OCI-LY7 (cell line): ENCODE measurements around the gene RBL1.

ENCODE experiments used
- CTCF ChIP-seq: fragments of 200-600 bp; sonication (generic); conservative IDR thresholded peaks from 2 replicates; pipeline ENCODE4 v1.5.1; 2014; ENCODE audit warnings: mild to moderate bottlenecking, antibody characterized with exemption, low read length, moderate library complexity, mixed read lengths
- EZH2phosphoT487 ChIP-seq: fragments of 200-600 bp; sonication (generic); IDR thresholded peaks from 2 replicates; pipeline ENCODE4 v1.6.1; 2018; ENCODE audit warnings: low read depth, borderline replicate concordance, mild to moderate bottlenecking, mixed run types, antibody characterized with exemption, low read length, moderate library complexity, mixed read lengths

DNA sequence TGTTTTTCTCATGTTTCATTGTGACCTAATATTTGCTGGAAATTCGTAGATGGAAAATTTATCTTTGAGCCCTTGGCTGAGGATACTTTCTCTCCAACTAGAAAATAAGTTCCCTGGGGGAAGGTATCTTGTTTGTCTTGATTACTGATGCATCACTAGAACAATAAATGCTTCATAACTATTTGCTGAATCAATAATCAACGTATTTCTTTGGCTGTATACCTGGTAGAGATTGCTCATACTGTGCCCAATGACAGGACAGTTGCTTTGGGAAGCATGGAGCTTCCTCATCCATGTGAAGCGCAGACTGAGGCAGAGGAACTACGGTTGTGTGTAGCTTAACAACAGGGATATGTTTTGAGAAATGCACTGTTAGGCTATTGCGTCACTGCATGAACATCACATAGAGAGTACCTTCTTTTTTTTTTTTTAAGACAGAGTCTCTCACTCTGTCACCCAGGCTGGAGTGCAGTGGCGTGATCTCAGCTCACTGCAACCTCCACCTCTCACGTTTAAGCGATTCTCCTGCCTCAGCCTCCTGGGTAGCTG is 49.1 kb upstream of the RBL1 start:
- TF ChIP-seq CTCF = no peak
- no peak for TF ChIP-seq EZH2phosphoT487
